ENCODE results near the gene THAP2.

Gene THAP2

GRCh38 chr12:71702590-71702989 lies 38.5 kb downstream of the THAP2 start:
- H3K4me3 ChIP-seq (ENCODE audit: low read length) = no peak overlapping the region

GRCh38 chr12:71703206-71703605 lies 39.1 kb downstream of the THAP2 start:
- DNase-seq (ENCODE audit: low read depth) = no peak
- TF ChIP-seq CTCF (conservative IDR thresholded peaks at IDR 0.05; ENCODE audit: low read depth, low read length) = no peak
- no peak overlapping the region for H3K4me3 ChIP-seq (ENCODE audit: low read length)

More at GRCh38 chr12:71702590-71702989, 38.5 kb downstream of the THAP2 start:
- TF ChIP-seq CTCF (conservative IDR thresholded peaks at IDR 0.05; ENCODE audit: low read depth, low read length) = no peak
- DNase-seq (ENCODE audit: low read depth) = no peak

GRCh38 chr12:71704920-71705319 lies 40.8 kb downstream of the THAP2 start:
- no peak for TF ChIP-seq CTCF (conservative IDR thresholded peaks at IDR 0.05; ENCODE audit: low read depth, low read length)
- no peak for DNase-seq (ENCODE audit: low read depth)
- no peak overlapping the region for H3K4me3 ChIP-seq (ENCODE audit: low read length)

GRCh38 chr12:71708658-71709057 lies 44.6 kb downstream of the THAP2 start:
- no peak overlapping the region for H3K4me3 ChIP-seq (ENCODE audit: low read length)
- peak; percentile 7 for DNase-seq (ENCODE audit: low read depth)
- no peak for TF ChIP-seq CTCF (conservative IDR thresholded peaks at IDR 0.05; ENCODE audit: low read depth, low read length)

- H3K4me3 ChIP-seq (ENCODE audit: low read length) = no peak overlapping the region
Measured at GRCh38 chr12:71710276-71711125, 46.4 kb downstream of the THAP2 start.

GRCh38 chr12:71718611-71719010 lies 54.5 kb downstream of the THAP2 start:
- no peak for TF ChIP-seq CTCF (conservative IDR thresholded peaks at IDR 0.05; ENCODE audit: low read depth, low read length)
- H3K4me3 ChIP-seq (ENCODE audit: low read length) = no peak overlapping the region
- no peak for DNase-seq (ENCODE audit: low read depth)

More at GRCh38 chr12:71710276-71711125, 46.4 kb downstream of the THAP2 start:
- no peak for TF ChIP-seq CTCF (conservative IDR thresholded peaks at IDR 0.05; ENCODE audit: low read depth, low read length)
- DNase-seq (ENCODE audit: low read depth) = peak; percentile 70
